H9 (cell line): ENCODE results near the gene AMD1. TPM values are rescaled to one million over a fixed set of nuclear protein-coding genes. Genes with fewer than 3 reads are reported as not detected.
A peak's percentile ranks its signal among the peaks of the same experiment; 100 is the strongest.

Source experiments
- DNase-seq: peaks from one replicate; pipeline ENCODE4 v3.0.0-alpha.2; 2017
- H2AFZ ChIP-seq: one replicate; pipeline ENCODE4 v1.6.1; 2013; ENCODE audit warnings: mild to moderate bottlenecking, low read length, control low read depth, moderate library complexity
- H2AK5ac ChIP-seq: 2 replicates; pipeline ENCODE4 v1.6.1; 2013; ENCODE audit warnings: low read length, control low read depth, mixed read lengths; ENCODE audit not compliant: insufficient read length
- H2BK120ac ChIP-seq: one replicate; pipeline ENCODE4 v1.6.1; 2013; ENCODE audit warnings: low read depth, mild to moderate bottlenecking, low read length, control low read depth, inconsistent platforms; ENCODE audit not compliant: poor library complexity, severe bottlenecking
- H2BK12ac ChIP-seq: 2 replicates; pipeline ENCODE4 v1.6.1; 2013; ENCODE audit warnings: low read length, control low read depth, mixed read lengths, low read depth; ENCODE audit not compliant: insufficient read length
- H2BK15ac ChIP-seq: 2 replicates; pipeline ENCODE4 v1.6.1; 2013; ENCODE audit warnings: low read depth, low read length, control low read depth
- H2BK20ac ChIP-seq: one replicate; pipeline ENCODE4 v1.6.1; 2013; ENCODE audit warnings: low read depth, mild to moderate bottlenecking, low read length, control low read depth, inconsistent platforms; ENCODE audit not compliant: poor library complexity, severe bottlenecking
- H2BK5ac ChIP-seq: 2 replicates; pipeline ENCODE4 v1.6.1; 2013; ENCODE audit warnings: low read length, control low read depth, mixed read lengths; ENCODE audit not compliant: insufficient read length
- H3K14ac ChIP-seq: 2 replicates; pipeline ENCODE4 v1.6.1; 2013; ENCODE audit warnings: low read length, control low read depth; ENCODE audit not compliant: insufficient read depth
- H3K18ac ChIP-seq: 2 replicates; pipeline ENCODE4 v1.6.1; 2013; ENCODE audit warnings: low read depth, mild to moderate bottlenecking, mixed read lengths, low read length, control low read depth; ENCODE audit not compliant: insufficient read length
- H3K23ac ChIP-seq: 2 replicates; pipeline ENCODE4 v1.6.1; 2013; ENCODE audit warnings: low read length, control low read depth, mixed read lengths, low read depth; ENCODE audit not compliant: insufficient read length
- H3K23me2 ChIP-seq: 2 replicates; pipeline ENCODE4 v1.6.1; 2013; ENCODE audit warnings: low read depth, mild to moderate bottlenecking, mixed read lengths, low read length, control low read depth; ENCODE audit not compliant: insufficient read length, poor library complexity, severe bottlenecking
- H3K27ac ChIP-seq: 2 replicates; pipeline ENCODE4 v1.5.1; 2013; ENCODE audit warnings: low read length, control low read depth, mixed read lengths, low read depth; ENCODE audit not compliant: insufficient read length
- H3K27me3 ChIP-seq: 2 replicates; pipeline ENCODE4 v1.6.1; 2013; ENCODE audit warnings: low read length, control low read depth, inconsistent platforms; ENCODE audit not compliant: insufficient read depth
- H3K4ac ChIP-seq: 2 replicates; pipeline ENCODE4 v1.6.1; 2013; ENCODE audit warnings: low read depth, mild to moderate bottlenecking, control low read depth, inconsistent platforms, low read length, moderate library complexity
- H3K4me1 ChIP-seq: 2 replicates; pipeline ENCODE4 v1.6.1; 2013; ENCODE audit warnings: low read length, control low read depth, inconsistent platforms; ENCODE audit not compliant: insufficient read depth
- H3K4me2 ChIP-seq: 2 replicates; pipeline ENCODE4 v1.6.1; 2013; ENCODE audit warnings: low read length, control low read depth, mixed read lengths; ENCODE audit not compliant: insufficient read length, insufficient read depth
- H3K56ac ChIP-seq: 2 replicates; pipeline ENCODE4 v1.6.1; 2013; ENCODE audit warnings: low read depth, mild to moderate bottlenecking, mixed read lengths, low read length, control low read depth; ENCODE audit not compliant: insufficient read length
- H3K79me1 ChIP-seq: 2 replicates; pipeline ENCODE4 v1.6.1; 2013; ENCODE audit warnings: low read depth, mild to moderate bottlenecking, moderate library complexity, low read length, control low read depth, inconsistent platforms; ENCODE audit not compliant: insufficient read depth, poor library complexity, severe bottlenecking
- H3K79me2 ChIP-seq: 2 replicates; pipeline ENCODE4 v1.6.1; 2013; ENCODE audit warnings: low read length, control low read depth, inconsistent platforms; ENCODE audit not compliant: insufficient read depth
- H3K9ac ChIP-seq: 2 replicates; pipeline ENCODE4 v1.6.1; 2013; ENCODE audit warnings: low read length, control low read depth, mixed read lengths; ENCODE audit not compliant: insufficient read length; ENCODE audit errors: extremely low read depth
- H3K9me3 ChIP-seq: one replicate; pipeline ENCODE4 v1.6.1; 2013; ENCODE audit warnings: low read depth, low read length, inconsistent platforms; ENCODE audit not compliant: control insufficient read depth
- H3T11ph ChIP-seq: one replicate; pipeline ENCODE4 v1.6.1; 2013; ENCODE audit warnings: mild to moderate bottlenecking, low read length, control low read depth, inconsistent platforms
- H4K20me1 ChIP-seq: one replicate; pipeline ENCODE4 v1.6.1; 2013; ENCODE audit not compliant: control insufficient read depth, insufficient read length, insufficient read depth
- H4K5ac ChIP-seq: 2 replicates; pipeline ENCODE4 v1.6.1; 2013; ENCODE audit warnings: low read depth, mild to moderate bottlenecking, mixed read lengths, low read length, control low read depth; ENCODE audit not compliant: insufficient read length
- H4K8ac ChIP-seq: replicated peaks from 2 replicates; pipeline ENCODE4 v1.6.1; 2013; ENCODE audit warnings: low read length, control low read depth, mixed read lengths, low read depth; ENCODE audit not compliant: insufficient read length
- H4K91ac ChIP-seq: 2 replicates; pipeline ENCODE4 v1.6.1; 2013; ENCODE audit warnings: low read depth, mild to moderate bottlenecking, moderate library complexity, mixed read lengths, low read length, control low read depth; ENCODE audit not compliant: insufficient read length
- H3K27ac Mint-ChIP-seq, 3 experiments: 2 replicates in 2 of 3; 3 replicates in 1 of 3; pipeline ENCODE4 v1.8.0; 2020 to 2021; ENCODE audit warnings: mixed read lengths in 3 of 3, mild to moderate bottlenecking in 1 of 3, moderate library complexity in 1 of 3
- H3K27me3 Mint-ChIP-seq: 2 replicates; pipeline ENCODE4 v1.8.0; 2021; ENCODE audit warnings: low read depth, mild to moderate bottlenecking, moderate library complexity, mixed read lengths
- H3K36me3 Mint-ChIP-seq, 3 experiments: 2 replicates in 2 of 3; 3 replicates in 1 of 3; pipeline ENCODE4 v1.8.0; 2020 to 2021; ENCODE audit warnings: low read depth in 3 of 3, mixed read lengths in 3 of 3; ENCODE audit not compliant: insufficient read depth in 1 of 3
- H3K4me1 Mint-ChIP-seq, 2 experiments: 2 replicates each; pipeline ENCODE4 v1.8.0; 2020; ENCODE audit warnings: mixed read lengths in 2 of 2
- H3K4me3 Mint-ChIP-seq, 2 experiments: 2 replicates in 1 of 2; 3 replicates in 1 of 2; pipeline ENCODE4 v1.8.0; 2020 to 2021; ENCODE audit warnings: mild to moderate bottlenecking in 2 of 2, mixed read lengths in 2 of 2, moderate library complexity in 1 of 2
- H3K9me3 Mint-ChIP-seq, 2 experiments: 2 replicates in 1 of 2; 3 replicates in 1 of 2; pipeline ENCODE4 v1.8.0; 2020; ENCODE audit warnings: mild to moderate bottlenecking in 2 of 2, mixed read lengths in 2 of 2, moderate library complexity in 1 of 2
- CTCF ChIP-seq: fragments of 200-600 bp; sonication (generic); conservative IDR thresholded peaks from 3 replicates; pipeline ENCODE4 v1.8.0; 2021; ENCODE audit warnings: antibody characterized with exemption, mild to moderate bottlenecking
- WGBS: extraction: QIAGEN DNeasy Blood & Tissue Kit; methylation state at CpG from one replicate; pipeline ENCODE4 v1.1.7; 2013; ENCODE audit warnings: missing lambda C conversion rate, low lambda C conversion rate, mixed read lengths; ENCODE audit not compliant: insufficient read length; ENCODE audit errors: extremely low coverage; 5-methylcytosine and 5-hydroxymethylcytosine counted together
- total RNA-seq: library from RNA; stranded (reverse); gene quantifications from 2 replicates; pipeline ENCODE4 v1.2.1, GENCODE V29; 2021

AMD1 gene
- total RNA-seq, 1 experiment from 2014 or later = 162 TPM

- Histone ChIP-seq H4K20me1 (no peaks in the 10 kb centered on the region), H2BK15ac (no peak overlapping the region)
Observed at GRCh38 chr6:110881546-110882273, 7.1 kb downstream of the AMD1 start.

More at GRCh38 chr6:110881546-110882273, 7.1 kb downstream of the AMD1 start:
- Histone ChIP-seq H2BK5ac (no peak overlapping the region), H3K27me3 (no peaks in the 10 kb centered on the region), H2BK120ac (no peak overlapping the region), H3T11ph (no peak overlapping the region), H2AK5ac (no peak overlapping the region), H2BK20ac (no peak overlapping the region), H3K4me2 (peak overlapping the region; percentile 20), H3K79me1 (no peaks in the 10 kb centered on the region), H3K18ac (no peak overlapping the region), H4K5ac (no peak overlapping the region), H3K14ac (no peak overlapping the region), H3K4me1 (no peaks in the 10 kb centered on the region; the same call in none of the 2 replicates), H3K79me2 (peaks cover 97% of the 10 kb centered on the region), H3K9ac (no peak overlapping the region), H3K56ac (no peak overlapping the region), H3K23me2 (no peaks in the 10 kb centered on the region), H3K27ac (no peak overlapping the region), H4K91ac (no peak overlapping the region), H4K8ac (no peak overlapping the region), H2AFZ (no peak overlapping the region), H3K9me3 (no peaks in the 10 kb centered on the region), H2BK12ac (no peak overlapping the region), H3K4ac (no peak overlapping the region), H3K23ac (no peak overlapping the region)
- H3K4me3 Mint-ChIP-seq = peak overlapping the region in 1 of 2 experiments; percentile 20; a peak in 2 of 5 replicates
- peaks cover 13 to 22% (median 16%) of the 10 kb centered on the region in 3 experiments; a peak in 6 of 7 replicates for H3K36me3 Mint-ChIP-seq
- H3K27ac Mint-ChIP-seq = 0 out of 7 replicates have a peak overlapping the region, but pooled peaks of 1 of the 3 experiments have one; percentile 50
- H3K27me3 Mint-ChIP-seq = no peaks in the 10 kb centered on the region
- WGBS = no CpG with 5 or more reads among the region's 9 CpGs
- no peaks in the 10 kb centered on the region for H3K9me3 Mint-ChIP-seq
- no peak for DNase-seq
- H3K4me1 Mint-ChIP-seq = peaks cover 68 to 76% of the 10 kb centered on the region in 2 experiments
- no peak for TF ChIP-seq CTCF
